HG03280 (cell line): Measurements from ENCODE around the gene SCUBE1.
A peak's percentile ranks its signal among the peaks of the same experiment; 100 is the strongest.
"Not testable (repeated sequence)": the region's sequence is repeated elsewhere in the genome, so short reads cannot be mapped to it uniquely, and the experiment has no call there.

Experiments
- ATAC-seq: cut with Tn5 transposase; IDR thresholded peaks from one replicate; pipeline ENCODE4 v1.9.1; 2021; ENCODE audit warnings: mild to moderate bottlenecking, moderate library complexity; ENCODE audit not compliant: unreplicated experiment

The SCUBE1 gene

GRCh38 chr22:43281394-43281793 is 61.8 kb downstream of the SCUBE1 start:
- ATAC-seq, result no peak

- not testable (repeated sequence) for ATAC-seq
Measured at GRCh38 chr22:43280523-43280886, 62.7 kb downstream of the SCUBE1 start.

GRCh38 chr22:43279867-43280522 is 63.2 kb downstream of the SCUBE1 start:
- no peak for ATAC-seq

- no peak for ATAC-seq
Measured at GRCh38 chr22:43277987-43278601, 65.1 kb downstream of the SCUBE1 start.

GRCh38 chr22:43277091-43277490 is 66.1 kb downstream of the SCUBE1 start:
- ATAC-seq, result no peak

GRCh38 chr22:43276321-43276720 is 66.9 kb downstream of the SCUBE1 start:
- ATAC-seq, result no peak

- ATAC-seq, result no peak
Measured at GRCh38 chr22:43275545-43276317, 67.4 kb downstream of the SCUBE1 start.

- ATAC-seq, result no peak
Measured at GRCh38 chr22:43274595-43275240, 68.5 kb downstream of the SCUBE1 start.

GRCh38 chr22:43273902-43274484 is 69.2 kb downstream of the SCUBE1 start:
- no peak for ATAC-seq

- no peak for ATAC-seq
Measured at GRCh38 chr22:43272869-43273318, 70.3 kb downstream of the SCUBE1 start.

- ATAC-seq, result no peak
Measured at GRCh38 chr22:43272301-43272700, 70.9 kb downstream of the SCUBE1 start.

GRCh38 chr22:43270949-43271348 is 72.2 kb downstream of the SCUBE1 start:
- no peak for ATAC-seq

- ATAC-seq, result no peak
Measured at GRCh38 chr22:43270314-43270908, 72.8 kb downstream of the SCUBE1 start.

- no peak for ATAC-seq
Measured at GRCh38 chr22:43269646-43270045, 73.5 kb downstream of the SCUBE1 start.

GRCh38 chr22:43269246-43269645 is 73.9 kb downstream of the SCUBE1 start:
- no peak for ATAC-seq

GRCh38 chr22:43267981-43268660 is 75.1 kb downstream of the SCUBE1 start:
- no peak for ATAC-seq

- no peak for ATAC-seq
Measured at GRCh38 chr22:43267332-43267980, 75.7 kb downstream of the SCUBE1 start.

GRCh38 chr22:43266076-43266475 is 77.1 kb downstream of the SCUBE1 start:
- no peak for ATAC-seq

GRCh38 chr22:43263645-43264514 is 79.3 kb downstream of the SCUBE1 start:
- peak; percentile 48 for ATAC-seq
